Measurements from ENCODE around the gene REPS2. TPM values are rescaled to one million over a fixed set of nuclear protein-coding genes. Genes with fewer than 3 reads are reported as not detected.
A peak's percentile ranks its signal among the peaks of the same experiment; 100 is the strongest.

The REPS2 gene
- total and polyA plus RNA-seq, 2 experiments from 2014 or later: 1.2 to 4.4 TPM

DNA sequence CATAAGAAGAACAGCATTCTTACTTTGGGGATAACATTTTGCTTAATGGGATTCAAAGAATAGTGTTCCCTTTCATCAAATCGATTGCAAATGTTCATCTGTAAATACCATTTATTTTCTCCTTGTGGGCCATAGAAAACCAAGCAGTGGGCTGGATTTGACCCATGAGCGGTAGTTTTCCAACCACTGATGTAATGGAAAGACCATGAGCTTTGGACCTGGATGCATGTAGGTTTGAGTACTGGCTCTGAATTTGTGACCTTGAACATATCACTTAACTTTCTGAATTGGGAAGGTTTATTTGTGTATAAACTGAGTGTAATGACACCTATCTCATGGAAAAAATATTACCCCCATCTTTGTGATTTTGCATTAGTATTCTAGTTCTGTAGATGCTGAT, 54.3 kb downstream of the REPS2 start (continued):
- TF ChIP-seq, protein P1, sequence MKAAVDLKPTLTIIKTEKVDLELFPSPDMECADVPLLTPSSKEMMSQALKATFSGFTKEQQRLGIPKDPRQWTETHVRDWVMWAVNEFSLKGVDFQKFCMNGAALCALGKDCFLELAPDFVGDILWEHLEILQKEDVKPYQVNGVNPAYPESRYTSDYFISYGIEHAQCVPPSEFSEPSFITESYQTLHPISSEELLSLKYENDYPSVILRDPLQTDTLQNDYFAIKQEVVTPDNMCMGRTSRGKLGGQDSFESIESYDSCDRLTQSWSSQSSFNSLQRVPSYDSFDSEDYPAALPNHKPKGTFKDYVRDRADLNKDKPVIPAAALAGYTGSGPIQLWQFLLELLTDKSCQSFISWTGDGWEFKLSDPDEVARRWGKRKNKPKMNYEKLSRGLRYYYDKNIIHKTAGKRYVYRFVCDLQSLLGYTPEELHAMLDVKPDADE (IDR thresholded peaks at IDR 0.05): no peak
- no peak for TF ChIP-seq JUNB (IDR thresholded peaks at IDR 0.05; ENCODE audit: unreplicated experiment)

DNA sequence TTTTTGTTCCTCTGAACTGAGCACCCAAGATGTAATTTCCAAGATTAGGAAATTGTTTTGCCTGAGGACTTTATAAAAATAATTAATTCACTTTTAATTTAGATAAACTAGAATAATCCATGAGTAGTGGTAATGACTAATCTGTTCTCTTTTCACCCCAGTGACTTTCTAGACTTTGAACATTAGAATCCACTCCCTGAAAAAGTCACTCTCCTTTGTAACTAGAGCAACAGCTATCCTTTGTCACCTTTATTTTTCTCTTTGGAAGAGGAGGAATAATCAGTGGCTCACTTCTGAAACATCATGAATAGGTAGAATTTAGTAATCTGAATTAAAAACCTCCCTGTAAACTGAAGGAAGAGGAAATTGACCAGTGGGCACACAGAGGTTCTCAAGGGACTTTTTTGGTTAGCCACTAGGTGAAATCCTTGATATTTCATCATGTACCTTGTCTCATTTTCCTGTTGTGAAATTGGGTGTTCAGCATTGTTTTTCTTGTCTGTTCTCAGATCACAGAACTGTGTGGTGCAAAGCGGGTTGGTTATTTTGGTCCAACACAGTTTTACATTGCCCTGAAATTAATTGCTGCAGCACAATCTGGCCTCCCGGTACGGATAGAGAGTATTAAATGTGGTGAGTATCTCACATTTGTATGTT, 59.4 kb downstream of the REPS2 start:
- TF ChIP-seq ZNF114 (CRISPR knock-in tag; IDR thresholded peaks at IDR 0.05): no peak
- TF ChIP-seq NANOG (IDR thresholded peaks at IDR 0.05; ENCODE audit: borderline replicate concordance): no peak
- TF ChIP-seq CREB1 (CRISPR knock-in tag; IDR thresholded peaks at IDR 0.05; ENCODE audit: low read depth): no peak
- TF ChIP-seq, protein P1 (IDR thresholded peaks at IDR 0.05): no peak
- TF ChIP-seq, protein P2, sequence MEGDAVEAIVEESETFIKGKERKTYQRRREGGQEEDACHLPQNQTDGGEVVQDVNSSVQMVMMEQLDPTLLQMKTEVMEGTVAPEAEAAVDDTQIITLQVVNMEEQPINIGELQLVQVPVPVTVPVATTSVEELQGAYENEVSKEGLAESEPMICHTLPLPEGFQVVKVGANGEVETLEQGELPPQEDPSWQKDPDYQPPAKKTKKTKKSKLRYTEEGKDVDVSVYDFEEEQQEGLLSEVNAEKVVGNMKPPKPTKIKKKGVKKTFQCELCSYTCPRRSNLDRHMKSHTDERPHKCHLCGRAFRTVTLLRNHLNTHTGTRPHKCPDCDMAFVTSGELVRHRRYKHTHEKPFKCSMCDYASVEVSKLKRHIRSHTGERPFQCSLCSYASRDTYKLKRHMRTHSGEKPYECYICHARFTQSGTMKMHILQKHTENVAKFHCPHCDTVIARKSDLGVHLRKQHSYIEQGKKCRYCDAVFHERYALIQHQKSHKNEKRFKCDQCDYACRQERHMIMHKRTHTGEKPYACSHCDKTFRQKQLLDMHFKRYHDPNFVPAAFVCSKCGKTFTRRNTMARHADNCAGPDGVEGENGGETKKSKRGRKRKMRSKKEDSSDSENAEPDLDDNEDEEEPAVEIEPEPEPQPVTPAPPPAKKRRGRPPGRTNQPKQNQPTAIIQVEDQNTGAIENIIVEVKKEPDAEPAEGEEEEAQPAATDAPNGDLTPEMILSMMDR (conservative IDR thresholded peaks at IDR 0.05; ENCODE audit: low read depth in 2 of 2): no peak
- Mint-ChIP-seq H3K4me1 (no peaks in the 10 kb centered on the region), H3K4me3 (no peak overlapping the region), H3K27ac (no peak overlapping the region), H3K9me3 (no peaks in the 10 kb centered on the region), H3K27me3 (ENCODE audit: insufficient read depth, low read depth, poor library complexity) (peaks cover 2% of the 10 kb centered on the region), H3K36me3 (ENCODE audit: low read depth) (no peaks in the 10 kb centered on the region)
- Histone ChIP-seq H3K4me1 (ENCODE audit: insufficient read depth) (no peaks in the 10 kb centered on the region), H3K4me3 (no peak overlapping the region), H3F3A (replicated peaks; ENCODE audit: low read depth) (no peaks in the 10 kb centered on the region), H3K4me2 (no peak overlapping the region), H3K79me2 (replicated peaks; ENCODE audit: insufficient read depth) (no peaks in the 10 kb centered on the region), H3K9me2 (ENCODE audit: insufficient read depth) (no peaks in the 10 kb centered on the region), H3K36me3 (ENCODE audit: insufficient read depth) (no peaks in the 10 kb centered on the region), H2AFZ (no peak overlapping the region), H3K27me3 (ENCODE audit: insufficient read depth) (no peaks in the 10 kb centered on the region), H4K20me1 (replicated peaks; ENCODE audit: insufficient read depth) (no peaks in the 10 kb centered on the region), H3K27ac (ENCODE audit: low read depth) (no peak overlapping the region)
- no peak for ATAC-seq
- DNase-seq (ENCODE audit: low spot score): no peak

DNA sequence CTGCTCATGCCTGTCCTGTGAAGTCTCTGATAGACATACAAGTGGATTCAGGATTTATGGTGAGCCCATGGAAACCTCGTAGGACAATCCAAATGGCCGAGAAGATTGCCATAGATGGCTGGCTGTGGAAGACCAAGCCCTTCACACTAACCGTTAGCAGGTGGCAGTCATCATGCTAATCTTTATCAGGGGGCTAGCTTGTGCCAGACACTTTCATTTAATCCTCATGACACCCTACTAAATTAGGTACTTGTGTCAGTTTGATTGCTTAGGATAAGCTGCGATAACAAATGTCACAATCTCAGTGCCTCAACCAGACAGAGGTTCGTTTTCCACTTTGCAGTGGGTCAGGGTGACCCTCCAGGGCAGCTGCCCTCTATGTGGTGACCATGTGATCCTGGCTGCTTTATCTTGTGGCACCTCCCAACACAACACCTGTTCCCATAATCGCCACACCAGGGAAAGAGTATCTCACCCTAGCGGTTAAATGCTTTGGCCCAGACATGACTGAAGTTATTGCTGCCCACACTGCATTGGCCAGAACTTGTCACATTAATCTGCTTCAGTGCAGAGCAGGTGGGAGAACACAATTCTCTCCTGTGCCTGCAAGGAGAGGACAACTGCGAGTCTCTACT, 60.8 kb downstream of the REPS2 start:
- no peak overlapping the region for H3K27ac Mint-ChIP-seq
- DNase-seq (ENCODE audit: low spot score) (peak; percentile 44), ATAC-seq (peak; percentile 73)
- H4K20me1 ChIP-seq (replicated peaks; ENCODE audit: insufficient read depth): no peaks in the 10 kb centered on the region
- H3K27ac ChIP-seq (ENCODE audit: low read depth): no peak overlapping the region
- no peaks in the 10 kb centered on the region for H3K79me2 ChIP-seq (replicated peaks; ENCODE audit: insufficient read depth)
- H3K27me3 Mint-ChIP-seq (ENCODE audit: insufficient read depth, low read depth, poor library complexity): peaks cover 2% of the 10 kb centered on the region
- no peaks in the 10 kb centered on the region for H3K36me3 Mint-ChIP-seq (ENCODE audit: low read depth)
- no peak overlapping the region for H3K4me3 Mint-ChIP-seq
- H3K9me3 Mint-ChIP-seq: no peaks in the 10 kb centered on the region
- H3K4me1 Mint-ChIP-seq: no peaks in the 10 kb centered on the region
- H3K4me2 ChIP-seq: no peak overlapping the region
- TF ChIP-seq ZNF114 (CRISPR knock-in tag; IDR thresholded peaks at IDR 0.05): no peak
- TF ChIP-seq, protein P2 (conservative IDR thresholded peaks at IDR 0.05; ENCODE audit: low read depth in 2 of 2): peak; percentile 51 to 65
- H3K9me2 ChIP-seq (ENCODE audit: insufficient read depth): no peaks in the 10 kb centered on the region
- H3K4me1 ChIP-seq (ENCODE audit: insufficient read depth): no peaks in the 10 kb centered on the region
- no peaks in the 10 kb centered on the region for H3K36me3 ChIP-seq (ENCODE audit: insufficient read depth)
- H3K4me3 ChIP-seq: no peak overlapping the region
- H3K27me3 ChIP-seq (ENCODE audit: insufficient read depth): no peaks in the 10 kb centered on the region
- no peaks in the 10 kb centered on the region for H3F3A ChIP-seq (replicated peaks; ENCODE audit: low read depth)
- no peak overlapping the region for H2AFZ ChIP-seq

All from GM23338 (cell line).